GM12864 (cell line): ENCODE data around the gene SERPINA1.

ENCODE experiments used
- DNase-seq: peaks from one replicate; pipeline ENCODE4 v3.0.0-alpha.2; 2011; ENCODE audit warnings: low read depth
- H3K4me3 ChIP-seq: 2 replicates; pipeline ENCODE4 v1.5.1; 2011; ENCODE audit warnings: mild to moderate bottlenecking, low read depth, low read length, control low read depth
- CTCF ChIP-seq: IDR thresholded peaks from 2 replicates; pipeline ENCODE4 v1.5.1; 2011; ENCODE audit warnings: low read depth, mild to moderate bottlenecking, moderate library complexity, low read length, control low read depth, inconsistent platforms; ENCODE audit errors: missing control alignments

SERPINA1 gene

GRCh38 chr14:94332063-94332583 is 56.3 kb downstream of the SERPINA1 start:
- H3K4me3 ChIP-seq = no peak overlapping the region
- DNase-seq = no peak
- TF ChIP-seq CTCF = no peak

- no peak overlapping the region for H3K4me3 ChIP-seq
- DNase-seq = no peak
- TF ChIP-seq CTCF = no peak
Observed at GRCh38 chr14:94331462-94331861, 56.9 kb downstream of the SERPINA1 start.

GRCh38 chr14:94330857-94331256 is 57.5 kb downstream of the SERPINA1 start:
- DNase-seq = no peak
- no peak overlapping the region for H3K4me3 ChIP-seq
- TF ChIP-seq CTCF = no peak

- TF ChIP-seq CTCF = no peak
- H3K4me3 ChIP-seq = no peak overlapping the region
- DNase-seq = no peak
Observed at GRCh38 chr14:94330432-94330831, 58.0 kb downstream of the SERPINA1 start.

GRCh38 chr14:94329857-94330256 is 58.5 kb downstream of the SERPINA1 start:
- no peak for DNase-seq
- no peak for TF ChIP-seq CTCF
- H3K4me3 ChIP-seq = no peak overlapping the region

- no peak for TF ChIP-seq CTCF
- DNase-seq = no peak
Observed at GRCh38 chr14:94328196-94328595, 60.2 kb downstream of the SERPINA1 start.

More at GRCh38 chr14:94328196-94328595, 60.2 kb downstream of the SERPINA1 start:
- no peak overlapping the region for H3K4me3 ChIP-seq
